Cardiac fibroblast (primary cell): Measurements from ENCODE around the gene ELOVL2.

Experiments
- DNase-seq, 2 donors: peaks; one replicate each; pipeline versions ENCODE4 v3.0.0 to v3.0.0-alpha.2; 2010; ENCODE audit warnings: low read depth in 2 of 2
- H3K4me3 ChIP-seq, 2 donors: replicated peaks in 1 of 2; 1 replicate in 1 of 2; 2 replicates in 1 of 2; pipeline ENCODE4 v1.5.1; 2011; ENCODE audit warnings: low read depth in 2 of 2, low read length in 2 of 2, mild to moderate bottlenecking in 2 of 2, moderate library complexity in 1 of 2
- CTCF ChIP-seq: IDR thresholded peaks from one replicate; pipeline ENCODE4 v1.5.1; 2011; ENCODE audit warnings: low read depth, mild to moderate bottlenecking, low read length, inconsistent platforms

The ELOVL2 gene

DNA sequence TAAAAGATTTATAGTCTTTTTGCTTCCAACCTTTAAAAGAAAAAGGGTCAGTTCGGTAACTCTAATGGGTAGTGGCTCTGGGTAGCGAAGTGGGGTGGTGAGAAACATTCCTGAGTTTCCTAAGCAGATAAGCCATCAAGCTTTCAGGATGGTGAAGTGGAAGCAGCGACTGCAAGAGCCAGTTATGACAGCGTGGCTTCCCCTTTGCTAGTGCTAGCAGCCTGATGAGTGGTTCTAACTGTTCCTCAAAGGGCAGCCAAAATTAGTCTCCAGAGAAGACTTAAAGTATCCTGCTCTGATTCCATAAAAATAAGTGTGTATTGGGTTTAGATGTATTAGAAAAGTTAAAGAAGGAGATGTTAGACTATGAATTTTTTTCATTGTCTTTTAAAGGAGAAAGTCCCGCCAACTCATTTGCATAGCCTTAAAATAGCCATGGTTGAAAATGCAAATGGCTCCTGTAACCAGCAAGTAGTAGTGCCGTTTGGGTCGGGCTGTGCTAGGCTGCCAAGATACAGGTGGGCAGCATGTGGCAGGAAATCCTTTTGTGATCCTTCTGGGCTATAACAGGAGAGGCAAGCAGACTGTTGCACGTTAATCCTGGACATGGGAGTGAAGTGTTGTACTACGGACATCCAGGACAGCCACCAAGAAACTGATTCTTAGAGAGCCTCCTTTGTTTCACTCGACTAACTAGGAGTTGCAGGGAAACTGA is 18.0 kb downstream of the ELOVL2 start:
- no peak for TF ChIP-seq CTCF
- no peak overlapping the region for H3K4me3 ChIP-seq
- no peak for DNase-seq

DNA sequence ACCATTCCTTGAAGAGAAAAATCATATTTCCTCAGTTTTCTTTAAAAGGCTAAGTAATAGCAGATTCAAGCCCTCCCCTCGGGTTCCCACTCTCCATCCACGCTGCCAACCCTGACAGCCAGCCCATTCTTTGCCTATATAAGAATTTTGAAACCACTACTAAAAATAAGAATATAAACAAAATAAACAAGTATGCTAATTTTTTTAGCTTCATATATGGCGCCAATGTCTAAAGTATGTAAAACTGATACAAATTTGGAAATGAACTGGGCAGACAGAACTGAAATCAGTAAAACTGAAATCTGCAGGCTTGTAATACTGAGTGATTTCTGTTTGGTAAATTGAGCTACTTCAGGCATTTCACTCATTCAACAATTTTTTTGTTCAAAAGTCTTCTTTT is 19.0 kb downstream of the ELOVL2 start:
- TF ChIP-seq CTCF: no peak
- DNase-seq: no peak
- H3K4me3 ChIP-seq: no peak overlapping the region

- no peak for TF ChIP-seq CTCF
- DNase-seq: peak in 1 of 2 donors; percentile 59
Observed at GRCh38 chr6:11023032-11023431, 21.1 kb downstream of the ELOVL2 start.

DNA sequence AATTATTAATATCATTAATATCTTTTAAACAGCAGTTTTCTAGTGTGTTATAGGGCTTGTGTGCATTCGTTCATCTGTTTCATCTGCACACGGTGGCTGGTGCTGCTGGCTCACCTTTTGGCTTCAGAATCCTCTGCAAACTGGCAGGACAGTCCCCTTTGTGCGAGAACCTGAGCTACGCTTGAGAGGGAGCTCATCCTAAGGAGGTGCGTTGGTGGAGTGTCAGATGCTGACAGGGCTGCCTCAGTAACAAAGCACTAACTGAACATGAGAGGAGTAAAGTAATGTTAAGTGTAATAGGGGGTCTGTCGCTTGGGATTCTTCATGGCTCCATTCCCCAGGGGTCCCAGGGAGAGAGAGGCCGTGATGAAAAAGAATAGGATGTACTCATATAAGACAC is 22.4 kb downstream of the ELOVL2 start:
- no peak for DNase-seq
- H3K4me3 ChIP-seq: no peak overlapping the region
- TF ChIP-seq CTCF: no peak

More at GRCh38 chr6:11023032-11023431, 21.1 kb downstream of the ELOVL2 start:
- no peak overlapping the region for H3K4me3 ChIP-seq

DNA sequence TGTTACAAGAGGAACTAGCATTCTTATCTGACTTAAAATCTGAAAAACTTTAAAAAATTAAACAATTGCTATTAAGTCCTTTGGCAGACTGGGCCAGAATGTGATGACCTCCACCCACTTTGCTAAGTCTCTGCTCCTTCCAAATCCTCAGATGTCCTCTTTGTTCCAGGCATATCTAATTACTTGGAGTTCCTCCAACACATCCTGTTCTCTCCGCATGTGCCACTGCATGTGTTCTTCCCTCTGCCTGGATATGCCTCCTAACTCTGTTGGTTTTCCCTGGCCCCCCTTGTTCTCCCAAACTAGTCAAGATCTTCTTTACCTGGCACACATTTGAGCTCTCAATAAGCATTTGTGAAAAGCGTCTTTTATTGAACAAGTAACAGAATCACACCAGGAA is 23.1 kb downstream of the ELOVL2 start:
- no peak overlapping the region for H3K4me3 ChIP-seq
- TF ChIP-seq CTCF: no peak
- no peak for DNase-seq

DNA sequence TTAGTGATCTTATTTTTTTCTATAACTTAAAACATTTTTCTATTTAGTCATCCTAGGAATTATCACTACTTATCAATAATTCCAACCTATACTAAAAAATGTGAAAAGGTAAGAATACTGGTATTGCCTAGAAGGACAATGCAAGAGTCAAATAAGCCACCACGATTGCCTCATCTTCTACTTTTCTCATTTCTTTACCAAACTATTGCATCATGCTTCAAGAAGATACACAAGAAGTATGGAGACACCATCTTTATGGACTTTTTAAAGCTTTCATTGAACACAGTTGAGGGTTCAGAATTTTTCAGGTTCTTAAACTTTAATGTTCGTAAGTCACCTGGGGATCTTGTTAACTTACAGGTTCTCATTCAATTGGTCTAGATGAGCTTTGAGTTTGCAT is 25.9 kb downstream of the ELOVL2 start:
- DNase-seq: no peak
- TF ChIP-seq CTCF: no peak
- H3K4me3 ChIP-seq: no peak overlapping the region

GRCh38 chr6:11017090-11017489 is 27.0 kb downstream of the ELOVL2 start:
- no peak for DNase-seq
- H3K4me3 ChIP-seq: no peak overlapping the region
- no peak for TF ChIP-seq CTCF
